C4-2B (cell line): ENCODE data around the gene SLC66A1.
A peak's percentile ranks its signal among the peaks of the same experiment; 100 is the strongest.
"Not testable (repeated sequence)": the region's sequence is repeated elsewhere in the genome, so short reads cannot be mapped to it uniquely, and the experiment has no call there.

Experiments
- H3K27ac ChIP-seq: fragments of 450-650 bp; 2 replicates; pipeline ENCODE4 v1.5.1; 2017
- ZFX ChIP-seq: fragments of 450-650 bp; IDR thresholded peaks from 2 replicates; pipeline ENCODE4 v1.6.1; 2017
- TF ChIP-seq, protein P1 (sequence below): fragments of 450-650 bp; conservative IDR thresholded peaks from 2 replicates; pipeline ENCODE4 v1.5.1; 2017; ENCODE audit warnings: mild to moderate bottlenecking

Gene SLC66A1, protein sequence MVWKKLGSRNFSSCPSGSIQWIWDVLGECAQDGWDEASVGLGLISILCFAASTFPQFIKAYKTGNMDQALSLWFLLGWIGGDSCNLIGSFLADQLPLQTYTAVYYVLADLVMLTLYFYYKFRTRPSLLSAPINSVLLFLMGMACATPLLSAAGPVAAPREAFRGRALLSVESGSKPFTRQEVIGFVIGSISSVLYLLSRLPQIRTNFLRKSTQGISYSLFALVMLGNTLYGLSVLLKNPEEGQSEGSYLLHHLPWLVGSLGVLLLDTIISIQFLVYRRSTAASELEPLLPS

DNA sequence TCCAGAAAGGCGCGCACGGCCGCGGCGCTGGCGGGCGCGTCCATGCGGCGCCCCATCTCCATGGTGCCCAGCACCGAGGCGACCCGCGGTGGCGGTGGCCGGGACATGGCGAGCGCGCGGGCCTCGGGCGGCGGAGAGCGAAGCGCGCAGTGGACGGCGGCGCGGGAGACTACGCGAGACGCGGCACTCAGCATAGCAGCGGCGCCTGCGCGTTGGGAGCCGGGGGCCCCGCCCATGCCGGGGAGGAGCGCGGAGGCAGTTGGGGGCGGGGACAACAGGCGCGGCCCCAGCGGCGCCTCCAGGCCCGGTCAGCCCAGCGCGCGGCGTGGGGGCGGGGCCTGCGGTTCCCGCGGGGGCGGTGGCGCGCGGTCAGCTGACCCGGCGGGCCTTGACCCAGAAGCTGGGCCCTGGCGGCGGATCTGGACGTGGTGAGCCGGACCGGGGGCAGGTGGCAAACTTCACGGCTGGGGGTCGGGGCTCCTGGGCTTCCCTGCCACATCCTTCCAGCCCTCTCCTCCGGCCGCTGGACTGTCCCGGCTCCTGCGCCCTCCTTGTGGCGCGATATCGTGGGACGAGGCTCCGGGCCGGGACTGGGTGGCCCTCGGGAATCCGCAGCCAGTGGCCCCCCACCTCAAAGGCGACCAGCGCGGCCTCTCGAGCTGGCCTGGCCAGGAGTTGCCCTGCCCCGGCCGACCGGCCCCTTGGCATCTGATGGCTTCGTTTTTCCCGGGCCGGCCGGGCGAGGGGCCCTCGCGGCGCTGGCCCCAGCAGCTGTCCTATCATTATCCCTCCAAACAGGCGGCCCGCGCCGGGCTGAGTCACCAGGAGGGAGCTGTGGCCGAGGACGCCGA, at the start of gene SLC66A1, which contains the start of gene AKR7A2:
TSS of gene SLC66A1 (plus strand) at position 396 of the 851 bp plus-strand sequence. CDS start 5,352 bp downstream, outside the sequence.
TSS of gene AKR7A2 (minus strand) at position 214 of the 851 bp plus-strand sequence. CDS start at position 194, 20 bp downstream.
- peak within 1 kb of the TSS; percentile 91 for H3K27ac ChIP-seq
- TF ChIP-seq ZFX, result peak; percentile 42
- TF ChIP-seq, protein P1, sequence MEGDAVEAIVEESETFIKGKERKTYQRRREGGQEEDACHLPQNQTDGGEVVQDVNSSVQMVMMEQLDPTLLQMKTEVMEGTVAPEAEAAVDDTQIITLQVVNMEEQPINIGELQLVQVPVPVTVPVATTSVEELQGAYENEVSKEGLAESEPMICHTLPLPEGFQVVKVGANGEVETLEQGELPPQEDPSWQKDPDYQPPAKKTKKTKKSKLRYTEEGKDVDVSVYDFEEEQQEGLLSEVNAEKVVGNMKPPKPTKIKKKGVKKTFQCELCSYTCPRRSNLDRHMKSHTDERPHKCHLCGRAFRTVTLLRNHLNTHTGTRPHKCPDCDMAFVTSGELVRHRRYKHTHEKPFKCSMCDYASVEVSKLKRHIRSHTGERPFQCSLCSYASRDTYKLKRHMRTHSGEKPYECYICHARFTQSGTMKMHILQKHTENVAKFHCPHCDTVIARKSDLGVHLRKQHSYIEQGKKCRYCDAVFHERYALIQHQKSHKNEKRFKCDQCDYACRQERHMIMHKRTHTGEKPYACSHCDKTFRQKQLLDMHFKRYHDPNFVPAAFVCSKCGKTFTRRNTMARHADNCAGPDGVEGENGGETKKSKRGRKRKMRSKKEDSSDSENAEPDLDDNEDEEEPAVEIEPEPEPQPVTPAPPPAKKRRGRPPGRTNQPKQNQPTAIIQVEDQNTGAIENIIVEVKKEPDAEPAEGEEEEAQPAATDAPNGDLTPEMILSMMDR, result no peak

DNA sequence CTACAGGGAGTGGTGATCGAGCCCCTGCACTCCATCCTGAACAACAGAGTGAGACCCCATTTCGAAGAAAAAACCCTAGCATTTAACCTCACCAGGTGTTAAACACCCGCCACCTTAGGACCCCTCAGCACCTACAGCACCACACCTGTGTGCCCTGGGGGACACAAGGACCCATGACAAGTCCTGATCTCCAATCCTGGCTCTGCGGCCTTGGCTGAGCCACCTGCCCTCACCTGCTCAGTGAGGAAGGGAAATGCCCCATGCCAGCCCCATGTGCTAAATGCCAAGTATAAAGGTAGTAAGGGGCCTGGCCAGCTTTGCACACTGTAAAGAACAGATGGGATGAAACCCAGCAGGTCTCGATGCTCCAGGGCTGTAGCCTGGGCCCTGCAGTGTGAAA, 49.4 kb upstream of the SLC66A1 start:
- TF ChIP-seq, protein P1, result no peak
- no peak for TF ChIP-seq ZFX
- no peak overlapping the region for H3K27ac ChIP-seq

DNA sequence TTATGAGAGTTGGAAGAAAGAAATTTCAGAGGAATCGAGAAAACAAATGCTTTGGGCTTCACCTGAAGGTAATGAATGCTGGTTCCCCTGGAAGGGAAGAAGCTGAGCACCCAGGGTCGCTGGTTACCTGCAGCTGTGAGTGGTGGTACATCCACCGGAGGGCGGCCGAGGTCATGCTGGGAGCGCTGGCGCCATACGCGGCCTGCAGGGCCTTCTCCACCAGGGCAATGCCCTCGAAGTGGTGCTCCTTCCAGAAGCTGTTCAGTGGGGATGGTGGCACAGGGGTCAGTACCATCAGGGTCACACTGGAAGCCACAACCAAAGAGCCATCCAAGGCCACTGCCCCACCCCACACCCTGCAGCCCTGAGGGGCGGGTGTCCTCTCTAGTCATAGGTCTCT, 43.7 kb upstream of the SLC66A1 start:
- TF ChIP-seq, protein P1, result no peak
- TF ChIP-seq ZFX, result no peak
- no peak overlapping the region for H3K27ac ChIP-seq

DNA sequence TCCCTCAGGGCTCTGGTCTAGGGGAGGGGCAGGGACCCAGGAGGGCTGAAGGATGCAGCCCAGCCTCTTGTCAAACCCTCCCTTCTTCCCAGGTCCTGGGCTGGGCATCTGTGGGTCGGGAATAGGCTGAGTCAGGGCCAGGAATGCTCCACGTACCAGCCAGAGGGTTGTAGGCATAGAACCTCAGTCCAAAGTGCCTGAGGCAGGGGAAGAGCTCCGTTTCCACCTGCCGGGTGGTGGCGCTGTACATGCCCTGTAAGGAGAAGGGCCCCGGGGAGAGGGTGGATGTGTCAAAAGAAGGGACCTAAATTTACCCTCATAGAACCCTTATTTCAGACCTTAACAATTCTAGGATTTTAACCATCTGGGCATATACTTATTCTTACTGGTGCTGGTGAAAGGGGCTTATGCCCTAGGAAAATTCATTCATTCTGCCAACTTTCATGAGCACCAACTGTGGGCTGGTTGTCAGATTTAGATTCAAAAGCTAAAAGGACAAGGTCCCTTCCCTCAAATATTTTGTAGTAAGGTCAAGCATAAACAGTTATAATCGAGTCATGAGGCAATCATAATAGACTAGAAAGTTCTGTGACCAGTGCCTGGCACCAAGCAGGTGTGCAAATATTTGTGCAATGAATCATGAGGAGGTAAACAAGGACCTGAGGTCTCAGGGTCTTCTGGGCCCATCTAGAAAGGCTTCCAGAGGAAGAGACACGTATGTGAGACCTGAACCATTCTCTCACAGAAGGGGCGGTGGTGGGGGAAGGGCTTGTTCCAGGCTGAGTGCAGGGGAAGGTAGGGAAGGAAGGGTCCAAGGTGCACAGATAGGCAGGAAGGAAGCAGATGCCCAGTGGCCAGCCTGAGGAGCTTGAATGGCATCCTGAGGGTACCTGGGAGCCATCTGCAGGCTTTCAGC, 42.4 kb upstream of the SLC66A1 start:
- TF ChIP-seq, protein P1, result peak; percentile 26
- H3K27ac ChIP-seq, result not testable (repeated sequence)

DNA sequence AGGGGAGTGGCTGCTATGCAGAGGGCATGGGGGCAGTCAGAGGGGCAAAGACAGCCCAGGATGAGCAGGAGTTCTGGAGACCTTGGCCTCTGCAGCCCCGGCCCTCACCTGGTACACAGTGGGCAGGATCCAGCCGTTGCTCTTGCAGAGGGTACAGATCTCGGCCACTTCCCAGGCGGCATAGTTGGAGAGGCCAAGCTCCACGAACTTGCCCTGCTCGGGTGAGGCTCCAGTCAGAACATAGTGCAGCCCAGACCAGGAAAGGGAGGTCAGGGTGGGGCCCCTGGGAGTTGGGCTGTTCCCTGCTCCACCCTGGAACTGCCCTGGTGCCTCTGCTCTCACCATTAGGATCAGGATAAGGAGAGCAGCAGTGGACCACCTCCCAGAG, 41.8 kb upstream of the SLC66A1 start:
- not testable (repeated sequence) for H3K27ac ChIP-seq

DNA sequence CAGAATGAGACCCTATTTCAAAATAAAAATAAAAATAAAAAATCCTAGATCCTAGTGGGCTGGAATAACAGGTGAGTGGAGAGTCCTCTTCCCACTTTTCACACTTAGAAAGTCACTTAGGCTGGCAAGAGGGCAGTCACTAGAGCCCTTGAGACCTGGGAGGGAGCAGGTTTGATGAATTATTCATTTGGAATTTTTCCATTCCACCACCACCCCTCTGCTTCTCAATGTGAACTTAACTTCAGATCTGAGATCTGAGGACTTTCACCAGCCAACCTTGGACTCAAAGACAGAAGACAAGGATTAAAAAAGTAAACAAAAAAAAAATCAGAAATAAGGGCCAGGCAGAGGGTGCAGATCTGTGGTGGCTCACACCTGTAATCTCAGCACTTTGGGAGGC, 40.1 kb upstream of the SLC66A1 start:
- TF ChIP-seq, protein P1, result no peak
- no peak for TF ChIP-seq ZFX
- H3K27ac ChIP-seq, result no peak overlapping the region

DNA sequence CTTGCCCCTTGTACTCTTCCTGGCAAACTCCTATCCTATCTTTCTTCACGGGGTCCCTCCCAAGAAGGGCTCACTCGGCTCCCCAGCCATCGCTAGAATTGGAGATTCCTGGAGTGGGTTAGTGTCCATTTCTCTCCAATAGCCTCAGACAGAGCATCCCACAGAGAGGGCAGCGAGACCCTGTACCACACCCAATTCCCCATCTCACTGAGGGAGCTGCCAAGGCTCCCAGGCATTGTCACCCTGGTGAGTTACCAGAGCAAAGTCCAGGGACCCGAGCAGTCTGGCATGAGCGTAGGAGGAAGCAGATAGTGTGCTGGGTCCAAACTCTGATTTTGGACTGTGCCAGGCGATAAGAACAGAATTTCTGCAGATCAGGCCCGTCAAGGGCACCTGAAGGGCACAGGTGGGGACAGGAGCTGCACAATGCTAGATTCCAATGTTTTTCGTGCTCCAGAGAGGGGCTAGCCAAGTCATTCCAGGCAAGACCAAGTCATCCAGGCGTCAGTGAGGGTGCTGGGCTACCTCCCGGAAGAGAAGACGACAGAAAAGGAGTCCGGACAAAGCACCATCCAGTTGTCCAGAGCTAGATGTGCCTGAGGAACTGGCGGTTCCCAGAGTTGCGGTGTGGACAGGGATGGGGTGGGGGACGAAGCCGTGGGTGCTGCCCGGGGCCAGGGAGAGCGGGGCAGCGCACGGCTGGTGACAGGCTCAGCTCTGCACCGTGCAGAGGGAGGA, 38.9 kb upstream of the SLC66A1 start:
- TF ChIP-seq, protein P1, result no peak
- TF ChIP-seq ZFX, result no peak
- no peak overlapping the region for H3K27ac ChIP-seq

DNA sequence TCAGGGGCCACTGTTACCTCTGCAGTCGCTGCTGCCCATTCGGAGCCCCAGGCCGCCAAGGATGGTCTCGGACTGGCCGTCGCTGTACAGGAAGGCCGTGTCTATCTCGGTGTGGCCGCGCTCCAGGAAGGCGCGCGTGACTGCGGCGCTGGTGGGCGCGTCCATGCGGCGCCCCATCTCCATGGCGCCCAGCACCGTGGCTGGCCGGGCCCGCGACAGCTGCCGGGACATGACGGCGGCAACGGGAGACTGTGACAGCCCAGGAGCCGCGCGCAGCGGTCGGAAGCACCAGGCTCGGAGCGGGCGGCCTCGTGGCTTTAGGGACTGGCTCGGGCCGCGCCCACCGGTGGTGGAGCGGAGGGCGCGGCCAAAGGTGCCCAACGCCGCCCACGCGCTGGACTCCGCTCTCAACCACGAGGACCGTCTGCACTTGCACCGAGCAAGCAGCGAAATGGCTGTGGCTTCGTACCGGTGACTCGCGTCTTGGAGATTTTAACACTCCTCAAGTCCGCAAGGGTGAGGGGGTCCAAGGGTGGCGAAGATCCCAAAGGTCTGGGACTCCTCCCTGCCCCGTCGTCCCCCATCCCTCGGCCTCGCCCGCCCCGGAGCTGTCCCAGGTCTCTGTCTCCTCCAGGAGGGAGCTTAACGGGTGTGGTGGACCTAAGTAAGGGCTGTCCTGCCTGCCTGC, 38.1 kb upstream of the SLC66A1 start:
- not testable (repeated sequence) for H3K27ac ChIP-seq
